Fibroblast of lung (primary cell): ENCODE measurements around the gene TMEM203.

ENCODE experiments used
- CTCF ChIP-seq, 2 donors: IDR thresholded peaks in 1 of 2; conservative IDR thresholded peaks in 1 of 2; 1 replicate in 1 of 2; 2 replicates in 1 of 2; pipeline ENCODE4 v1.5.1; 2011 to 2012; ENCODE audit warnings: low read length in 2 of 2, control low read depth in 1 of 2, inconsistent platforms in 1 of 2, low read depth in 1 of 2, mild to moderate bottlenecking in 1 of 2
- EZH2 ChIP-seq: IDR thresholded peaks from 2 replicates; pipeline ENCODE4 v1.5.1; 2012; ENCODE audit warnings: low read length, control low read depth, mild to moderate bottlenecking; ENCODE audit errors: missing control alignments

GRCh38 chr9:137204731-137205125 lies 720 bp downstream of the TMEM203 start:
- TF ChIP-seq CTCF (conservative IDR thresholded peaks at IDR 0.05 in 1 of 2, IDR thresholded peaks at IDR 0.05 in 1 of 2; ENCODE audit: low read depth in 1 of 2, low read length in 2 of 2) (no peak), EZH2 (no peak)
